GM12878 (cell line): ENCODE data around the gene RIT1. TPM values are rescaled to one million over a fixed set of nuclear protein-coding genes. Genes with fewer than 3 reads are reported as not detected.

ENCODE experiments used
- CBFB ChIP-seq: IDR thresholded peaks from 2 replicates; pipeline ENCODE4 v1.6.1; 2016; ENCODE audit warnings: antibody characterized with exemption, low read depth
- EED ChIP-seq: sonication (generic); IDR thresholded peaks from 2 replicates; pipeline ENCODE4 v1.6.1; 2016; ENCODE audit warnings: antibody characterized with exemption, low read depth
- EP300 ChIP-seq, 2 experiments: fragments of 150-350 bp in 1 of 2; IDR thresholded peaks; 2 replicates each; pipeline ENCODE4 v1.6.1; 2011 to 2012; ENCODE audit warnings: low read depth in 2 of 2, low read length in 2 of 2, borderline replicate concordance in 1 of 2, improper control_type of control experiment in 1 of 2, inconsistent platforms in 1 of 2; ENCODE audit not compliant: control insufficient read depth in 1 of 2
- HDAC2 ChIP-seq: fragments of 200-600 bp; sonication (generic); IDR thresholded peaks from 2 replicates; pipeline ENCODE4 v1.6.1; 2017
- MEF2B ChIP-seq: fragments of 450-650 bp; IDR thresholded peaks from 2 replicates; pipeline ENCODE4 v1.6.1; 2018; ENCODE audit warnings: mild to moderate bottlenecking, moderate library complexity; ENCODE audit not compliant: partially characterized antibody, poor library complexity, severe bottlenecking
- MYB ChIP-seq: fragments of 150-350 bp; IDR thresholded peaks from 2 replicates; pipeline ENCODE4 v1.6.1; 2014; ENCODE audit warnings: mild to moderate bottlenecking, low read depth, low read length, borderline replicate concordance
- NR2C1 ChIP-seq: fragments of 450-650 bp; IDR thresholded peaks from 2 replicates; pipeline ENCODE4 v1.6.1; 2017; ENCODE audit warnings: antibody characterized with exemption, mild to moderate bottlenecking, moderate library complexity
- PBX3 ChIP-seq: IDR thresholded peaks from 2 replicates; pipeline ENCODE4 v1.6.1; 2011; ENCODE audit warnings: mild to moderate bottlenecking, low read depth, low read length, moderate library complexity; ENCODE audit not compliant: insufficient replicate concordance
- PKNOX1 ChIP-seq: fragments of 450-650 bp; IDR thresholded peaks from 2 replicates; pipeline ENCODE4 v1.6.1; 2016; ENCODE audit warnings: mild to moderate bottlenecking
- RELB ChIP-seq: fragments of 450-650 bp; IDR thresholded peaks from 2 replicates; pipeline ENCODE4 v1.6.1; 2017; ENCODE audit warnings: low read depth, mild to moderate bottlenecking, moderate library complexity
- SPI1 ChIP-seq: IDR thresholded peaks from 2 replicates; pipeline ENCODE4 v1.6.1; 2011; ENCODE audit warnings: low read depth, mild to moderate bottlenecking, low read length, moderate library complexity, borderline replicate concordance; ENCODE audit not compliant: insufficient read depth
- STAT1 ChIP-seq: fragments of 450-650 bp; conservative IDR thresholded peaks from 2 replicates; pipeline ENCODE4 v1.6.1; 2014; ENCODE audit warnings: antibody characterized with exemption, mild to moderate bottlenecking
- polyA plus RNA-seq, 11 experiments: library from polyadenylated mRNA; depleted of rRNA in 4 of 11; unstranded in 6 of 11; stranded (reverse) in 5 of 11; fragments of >200 nt; fragmentation: Nextera tagmentation in 4 of 11; fragmentation: Illumina TruSeq in 1 of 11; extraction: Ambion mirVana in 4 of 11; extraction: Trizol in 1 of 11; gene quantifications; 1 replicate in 1 of 11; 2 replicates in 10 of 11; pipeline versions ENCODE4 v1.2.1 to v1.2.3, GENCODE V29; 2011 to 2016; ENCODE audit warnings: inconsistent platforms in 2 of 11, missing spikeins in 2 of 11, low read depth in 1 of 11
- total RNA-seq, 4 experiments: library from RNA; depleted of rRNA in 3 of 4; stranded (reverse); fragments of >200 nt in 3 of 4; fragmentation: Illumina TruSeq in 1 of 4; extraction: Trizol in 1 of 4; gene quantifications; 2 replicates each; pipeline versions ENCODE4 v1.2.1 to v1.2.3, GENCODE V29; 2013 to 2021

RIT1 gene
- total and polyA plus RNA-seq, 10 of the 15 experiments (the other 5 are each of a cell fraction or from before 2014, with no cell fraction given): 6.8 to 61.5 (median 13.7) TPM

DNA sequence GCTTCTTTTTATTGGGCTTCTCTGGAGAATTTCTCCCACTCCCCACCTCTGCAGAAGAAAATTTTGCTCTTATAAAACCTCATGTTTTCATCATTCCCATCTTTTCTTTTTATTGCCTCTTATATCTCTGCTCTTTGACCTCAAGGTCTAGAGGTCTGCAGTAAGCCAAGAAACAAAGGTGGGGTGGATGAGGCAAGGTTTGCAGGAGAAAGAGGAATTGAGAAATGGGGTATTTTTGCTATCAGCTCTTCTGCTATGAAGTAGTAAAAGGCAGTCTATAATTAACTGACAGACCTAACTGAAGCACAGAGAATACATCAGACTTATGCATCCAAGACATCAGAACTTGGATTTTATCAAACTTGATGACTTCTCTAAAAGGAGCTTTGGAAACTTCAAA, 28.9 kb downstream of the RIT1 start (continued):
- TF ChIP-seq EP300 (IDR thresholded peaks at IDR 0.05; ENCODE audit: borderline replicate concordance in 1 of 2, control insufficient read depth in 1 of 2, low read depth in 2 of 2, low read length in 2 of 2) (0 out of 4 replicates have a peak, but pooled peaks of 1 of the 2 experiments have one; percentile 31), MYB (no peak), SPI1 (peak; percentile 97), RELB (peak; percentile 66; the same call in 1 of the 2 replicates), CBFB (no peak), MEF2B (peak; percentile 26), STAT1 (no peak), EED (no peak), NR2C1 (0 out of 2 replicates have a peak, but pooled peaks have one; percentile 42), PKNOX1 (peak; percentile 39; the same call in 1 of the 2 replicates), HDAC2 (no peak), PBX3 (no peak)
- TF ChIP-seq, all 136 proteins: peak for 10
